Calu3 (cell line): ENCODE results near the gene DAAM1. TPM values are rescaled to one million over a fixed set of nuclear protein-coding genes. Genes with fewer than 3 reads are reported as not detected.

Experiments used
- BruUV-seq: library from RNA; stranded (reverse); fragments of 400-500 nt; replicated peaks from 2 replicates; lab custom pipeline; 2021; lab: Mats Ljungman, UMichigan
- CTCF ChIA-PET: fragments of 300-600 bp; sonication (Branson Sonifier 250); formaldehyde crosslinking; loops from one replicate; lab custom pipeline; 2022; ENCODE audit warnings: antibody characterized with exemption; lab: Charles Lee
- DNase-seq: peaks from one replicate; pipeline ENCODE4 v3.0.0; 2022
- H3K27ac Mint-ChIP-seq: one replicate; pipeline ENCODE4 v1.8.0; 2022; ENCODE audit warnings: mixed read lengths; ENCODE audit not compliant: unreplicated experiment
- H3K27me3 Mint-ChIP-seq: one replicate; pipeline ENCODE4 v1.8.0; 2022; ENCODE audit warnings: mixed read lengths; ENCODE audit not compliant: unreplicated experiment
- H3K36me3 Mint-ChIP-seq: one replicate; pipeline ENCODE4 v1.8.0; 2022; ENCODE audit warnings: mild to moderate bottlenecking, moderate library complexity, mixed read lengths; ENCODE audit not compliant: insufficient read depth, unreplicated experiment
- H3K4me1 Mint-ChIP-seq: one replicate; pipeline ENCODE4 v1.8.0; 2022; ENCODE audit warnings: mild to moderate bottlenecking, low read depth, mixed read lengths; ENCODE audit not compliant: unreplicated experiment
- H3K4me3 Mint-ChIP-seq: one replicate; pipeline ENCODE4 v1.8.0; 2022; ENCODE audit warnings: mild to moderate bottlenecking, low read depth, moderate library complexity, mixed read lengths; ENCODE audit not compliant: unreplicated experiment
- H3K9me3 Mint-ChIP-seq: one replicate; pipeline ENCODE4 v1.8.0; 2022; ENCODE audit warnings: low read depth, mixed read lengths; ENCODE audit not compliant: unreplicated experiment
- CTCF ChIP-seq: fragments of 200-600 bp; IDR thresholded peaks from one replicate; pipeline ENCODE4 v1.8.0; 2022; ENCODE audit warnings: antibody characterized with exemption; ENCODE audit not compliant: unreplicated experiment
- intact Hi-C: fragments of 100-400 bp; cut with micrococcal nuclease; formaldehyde crosslinking; loops from one replicate; pipeline ENCODE4 v1.10.0; 2022; ENCODE audit not compliant: unreplicated experiment
- total RNA-seq: library from RNA; stranded (reverse); gene quantifications from 2 replicates; pipeline ENCODE4 v1.2.3, GENCODE V29; 2022

DAAM1 gene
- total RNA-seq, 1 experiment from 2014 or later = 28.9 TPM

- CTCF ChIA-PET = no interaction called here
- Mint-ChIP-seq H3K9me3 (no peaks in the 10 kb centered on the region), H3K36me3 (no peaks in the 10 kb centered on the region), H3K4me3 (no peak overlapping the region), H3K27me3 (no peaks in the 10 kb centered on the region), H3K4me1 (no peaks in the 10 kb centered on the region), H3K27ac (no peak overlapping the region)
- intact Hi-C loops = no loop called here
- TF ChIP-seq CTCF = no peak
- DNase-seq = no peak
- no TSS peak for BruUV-seq
Observed at GRCh38 chr14:59314953-59315599, 126.6 kb downstream of the DAAM1 start.

DNA sequence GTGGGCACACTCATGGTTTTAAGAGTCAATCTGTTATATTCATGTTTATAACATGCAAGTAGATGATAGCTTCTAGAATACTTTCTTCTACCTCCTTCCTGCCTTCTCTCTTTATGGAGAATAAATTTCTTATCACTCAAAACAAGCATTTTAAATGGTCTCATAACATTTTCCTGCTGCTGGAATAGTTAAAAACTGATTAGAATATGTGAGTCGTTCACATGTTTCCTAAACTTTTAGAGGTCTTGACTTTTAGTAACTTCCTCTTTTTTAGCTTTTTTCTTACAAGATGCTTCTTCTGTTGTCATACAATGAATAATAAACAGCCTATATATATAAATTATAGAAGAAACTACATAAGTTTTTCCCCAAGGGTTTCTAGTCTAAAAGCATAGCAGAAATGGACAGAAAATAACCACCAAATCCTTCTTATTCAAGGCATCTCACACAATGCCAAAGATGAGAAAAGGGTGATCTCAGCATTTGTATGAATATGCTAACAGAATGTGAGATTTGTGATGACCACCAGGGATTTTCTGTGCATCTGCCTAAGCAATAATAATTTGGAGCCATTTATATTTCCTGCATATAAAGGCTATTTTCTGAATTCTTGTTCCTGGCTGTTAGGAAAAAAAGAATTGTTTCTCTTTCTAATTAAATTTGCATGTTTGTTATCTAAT is 127.8 kb downstream of the DAAM1 start:
- CTCF ChIA-PET = no interaction called here
- intact Hi-C loops = no loop called here
- BruUV-seq = no TSS peak
- no peaks in the 10 kb centered on the region for H3K27me3 Mint-ChIP-seq
- no peaks in the 10 kb centered on the region for H3K9me3 Mint-ChIP-seq
- H3K4me3 Mint-ChIP-seq = no peak overlapping the region
- H3K4me1 Mint-ChIP-seq = no peaks in the 10 kb centered on the region
- H3K36me3 Mint-ChIP-seq = no peaks in the 10 kb centered on the region
- no peak overlapping the region for H3K27ac Mint-ChIP-seq
- no peak for DNase-seq
- no peak for TF ChIP-seq CTCF

GRCh38 chr14:59317346-59317745 is 128.9 kb downstream of the DAAM1 start:
- DNase-seq = no peak
- H3K4me3 Mint-ChIP-seq = no peak overlapping the region
- H3K36me3 Mint-ChIP-seq = no peaks in the 10 kb centered on the region
- H3K4me1 Mint-ChIP-seq = no peaks in the 10 kb centered on the region
- no peaks in the 10 kb centered on the region for H3K9me3 Mint-ChIP-seq
- intact Hi-C loops = no loop called here
- BruUV-seq = no TSS peak
- no peak for TF ChIP-seq CTCF
- H3K27ac Mint-ChIP-seq = no peak overlapping the region
- CTCF ChIA-PET = no interaction called here
- H3K27me3 Mint-ChIP-seq = no peaks in the 10 kb centered on the region

DNA sequence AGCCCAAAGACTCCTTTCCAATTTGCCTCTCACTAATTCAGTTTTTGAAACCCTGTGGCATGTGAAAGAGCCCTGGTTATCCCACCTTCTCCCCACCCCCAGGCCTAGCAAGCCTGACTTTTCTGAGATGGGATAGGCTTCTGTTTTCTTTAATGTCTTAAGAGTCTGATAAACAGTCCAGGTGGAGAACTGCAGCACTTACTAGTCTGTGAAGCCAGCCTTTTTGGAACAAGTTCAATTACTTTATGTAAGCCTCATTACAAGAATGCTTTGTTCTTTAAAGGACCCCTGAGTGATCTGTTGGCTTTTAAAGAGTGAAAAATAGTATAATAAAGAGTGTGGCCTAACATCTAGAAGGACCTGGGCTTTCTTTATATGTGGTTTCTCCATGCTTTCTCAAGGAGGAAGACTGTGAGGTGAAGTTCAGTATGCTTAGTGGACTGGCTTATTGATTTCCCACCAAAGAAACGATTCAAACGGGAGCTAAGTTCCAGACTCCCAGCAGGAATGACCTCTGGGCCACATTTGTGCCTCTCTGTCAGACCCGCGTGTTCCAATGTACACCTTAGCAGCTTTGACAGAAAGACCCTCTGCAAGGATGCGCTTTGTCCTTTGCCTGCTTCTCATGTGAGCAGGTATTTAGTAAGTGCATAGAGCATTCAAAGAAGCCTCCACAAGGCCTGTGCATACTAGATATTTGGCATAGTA is 129.5 kb downstream of the DAAM1 start:
- CTCF ChIA-PET = no interaction called here
- H3K27me3 Mint-ChIP-seq = no peaks in the 10 kb centered on the region
- no peak overlapping the region for H3K4me3 Mint-ChIP-seq
- H3K36me3 Mint-ChIP-seq = no peaks in the 10 kb centered on the region
- intact Hi-C loops = no loop called here
- H3K27ac Mint-ChIP-seq = no peak overlapping the region
- H3K9me3 Mint-ChIP-seq = no peaks in the 10 kb centered on the region
- TF ChIP-seq CTCF = no peak
- DNase-seq = no peak
- no peaks in the 10 kb centered on the region for H3K4me1 Mint-ChIP-seq
- no TSS peak for BruUV-seq
